HuH-7 (cell line): ENCODE data around the gene CHP1.
"Not testable (repeated sequence)": the region's sequence is repeated elsewhere in the genome, so short reads cannot be mapped to it uniquely, and the experiment has no call there.

Experiments used
- DNase-seq: peaks from one replicate; pipeline ENCODE4 v3.0.0; 2011; ENCODE audit warnings: low spot score

Gene CHP1

GRCh38 chr15:41256577-41257038 is 25.5 kb downstream of the CHP1 start:
- DNase-seq = no peak

GRCh38 chr15:41258750-41259471 is 27.8 kb downstream of the CHP1 start:
- DNase-seq = no peak

- no peak for DNase-seq
Measured at GRCh38 chr15:41259546-41260189, 28.6 kb downstream of the CHP1 start.

- not testable (repeated sequence) for DNase-seq
Measured at GRCh38 chr15:41260924-41261323, 29.9 kb downstream of the CHP1 start.

GRCh38 chr15:41262571-41262970 is 31.5 kb downstream of the CHP1 start:
- DNase-seq = no peak

DNA sequence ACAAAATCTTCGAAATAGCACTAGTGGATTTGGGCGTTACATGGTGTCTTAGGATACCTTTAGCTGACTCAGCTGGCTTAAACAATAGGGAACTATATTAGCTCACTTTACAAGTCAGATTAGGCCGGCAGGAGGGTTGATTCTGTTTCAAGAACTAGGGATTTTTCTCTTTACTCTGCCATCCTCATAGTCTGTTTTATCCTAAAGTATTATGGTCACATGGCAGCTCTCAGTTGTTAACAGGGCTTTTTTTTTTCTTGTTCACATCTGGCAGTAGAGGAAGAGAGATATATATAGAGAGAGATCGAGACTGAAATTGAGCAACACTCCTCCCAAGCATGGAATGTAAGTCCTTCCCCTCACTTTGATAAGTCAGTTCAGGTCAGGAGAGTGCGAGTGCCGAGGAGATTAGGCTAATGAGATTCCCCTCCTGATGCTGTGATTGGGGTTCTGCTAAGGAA is 32.9 kb downstream of the CHP1 start:
- DNase-seq = no peak

DNA sequence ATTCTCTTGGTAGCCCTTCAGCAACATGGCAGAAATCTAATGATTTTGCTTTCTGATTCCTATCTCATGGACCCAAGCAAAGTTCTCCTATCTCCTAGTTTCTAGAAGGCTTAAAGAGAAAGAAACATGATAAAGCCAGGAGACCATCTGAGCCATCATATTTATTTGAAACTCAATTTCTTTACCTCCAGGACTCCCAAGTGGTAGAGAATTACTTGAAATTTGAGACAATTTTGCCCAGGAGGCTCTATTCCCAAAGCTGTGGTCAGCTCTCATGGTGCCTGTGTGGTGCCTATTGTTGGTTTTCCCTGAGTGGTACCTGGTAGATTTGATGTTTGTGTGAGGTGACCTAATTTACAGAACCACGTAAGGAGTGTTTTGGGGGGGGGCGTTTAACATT is 38.8 kb downstream of the CHP1 start:
- no peak for DNase-seq

DNA sequence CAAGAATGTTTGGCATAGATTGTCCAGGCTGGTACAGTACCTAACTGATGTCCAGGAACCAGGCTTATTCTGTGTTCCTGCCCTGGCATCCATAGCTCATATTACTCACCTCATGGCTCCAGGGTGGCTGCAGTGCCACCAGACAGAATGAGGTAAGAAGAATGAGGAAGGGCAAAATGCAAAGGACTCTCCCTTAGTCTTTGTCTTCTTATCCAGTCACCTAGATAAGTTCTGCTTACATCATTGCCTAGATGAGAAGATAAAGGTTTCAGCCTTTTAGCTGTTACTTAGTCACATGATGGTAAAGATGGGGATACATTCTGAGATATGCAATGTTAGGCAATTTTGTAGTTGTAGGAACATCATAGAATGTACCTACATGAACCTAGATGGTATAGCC is 45.8 kb downstream of the CHP1 start:
- no peak for DNase-seq

DNA sequence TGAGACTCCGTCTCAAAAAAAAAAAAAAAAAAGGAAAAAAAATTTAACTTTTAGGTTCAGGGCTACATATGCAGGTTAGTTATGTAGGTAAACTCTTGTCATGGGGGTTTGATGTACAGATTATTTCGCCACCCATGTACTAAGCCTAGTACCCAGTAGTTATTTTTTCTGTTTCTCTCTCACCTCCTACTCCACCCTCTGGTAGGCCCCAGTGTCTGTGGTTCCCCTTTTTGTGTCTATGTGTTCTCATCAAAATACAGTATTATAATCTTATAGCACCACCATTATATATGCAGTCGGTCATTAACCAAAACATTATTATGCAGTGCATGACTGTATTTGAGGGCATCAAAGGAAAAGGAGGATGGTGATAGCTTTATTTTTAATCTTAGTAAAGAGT is 47.3 kb downstream of the CHP1 start:
- no peak for DNase-seq

- DNase-seq = no peak
Measured at GRCh38 chr15:41279535-41280283, 48.6 kb downstream of the CHP1 start.

DNA sequence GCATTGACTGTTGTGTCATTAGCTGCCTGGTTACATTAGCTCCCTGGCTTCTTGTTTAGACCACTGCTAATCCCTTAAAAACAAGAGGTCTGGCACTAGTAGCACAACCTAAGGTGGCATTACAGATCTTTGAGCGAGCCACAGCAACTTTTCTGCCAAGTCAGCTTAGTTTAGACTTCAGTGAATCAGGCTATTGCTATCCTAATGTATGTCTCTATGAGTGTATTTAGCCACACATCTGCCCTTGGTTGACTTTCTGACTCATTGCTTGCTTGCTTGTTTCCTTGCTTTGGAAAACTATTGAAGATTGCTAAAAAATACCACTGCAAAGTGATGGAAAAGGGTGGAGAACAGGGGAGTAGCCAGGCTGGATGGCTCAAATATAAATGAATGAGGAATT is 50.2 kb downstream of the CHP1 start:
- DNase-seq = no peak

GRCh38 chr15:41282436-41282835 is 51.4 kb downstream of the CHP1 start:
- DNase-seq = not testable (repeated sequence)

GRCh38 chr15:41282980-41283652 is 52.0 kb downstream of the CHP1 start:
- not testable (repeated sequence) for DNase-seq

GRCh38 chr15:41283653-41284426 is 52.8 kb downstream of the CHP1 start:
- DNase-seq = peak; percentile 94

GRCh38 chr15:41284427-41285177 is 53.5 kb downstream of the CHP1 start:
- DNase-seq = peak; percentile 23

DNA sequence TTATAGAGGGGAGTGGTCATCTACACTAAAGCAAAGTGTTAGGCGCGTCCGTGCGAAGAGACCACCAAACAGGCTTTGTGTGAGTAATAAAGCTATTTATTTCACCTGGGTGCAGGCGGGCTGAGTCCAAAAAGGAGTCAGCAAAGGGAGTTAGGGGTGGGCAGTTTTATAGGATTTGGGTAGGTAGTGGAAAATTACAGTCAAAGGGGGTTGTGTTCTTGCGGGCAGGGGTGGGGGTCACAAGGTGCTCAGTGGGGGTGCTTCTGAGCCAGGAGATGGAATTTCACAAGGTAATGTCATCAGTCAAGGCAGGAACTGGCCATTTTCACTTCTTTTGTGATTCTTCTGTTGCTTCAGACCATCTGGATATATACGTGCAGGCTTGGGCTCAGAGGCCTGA is 54.2 kb downstream of the CHP1 start:
- DNase-seq = no peak

DNA sequence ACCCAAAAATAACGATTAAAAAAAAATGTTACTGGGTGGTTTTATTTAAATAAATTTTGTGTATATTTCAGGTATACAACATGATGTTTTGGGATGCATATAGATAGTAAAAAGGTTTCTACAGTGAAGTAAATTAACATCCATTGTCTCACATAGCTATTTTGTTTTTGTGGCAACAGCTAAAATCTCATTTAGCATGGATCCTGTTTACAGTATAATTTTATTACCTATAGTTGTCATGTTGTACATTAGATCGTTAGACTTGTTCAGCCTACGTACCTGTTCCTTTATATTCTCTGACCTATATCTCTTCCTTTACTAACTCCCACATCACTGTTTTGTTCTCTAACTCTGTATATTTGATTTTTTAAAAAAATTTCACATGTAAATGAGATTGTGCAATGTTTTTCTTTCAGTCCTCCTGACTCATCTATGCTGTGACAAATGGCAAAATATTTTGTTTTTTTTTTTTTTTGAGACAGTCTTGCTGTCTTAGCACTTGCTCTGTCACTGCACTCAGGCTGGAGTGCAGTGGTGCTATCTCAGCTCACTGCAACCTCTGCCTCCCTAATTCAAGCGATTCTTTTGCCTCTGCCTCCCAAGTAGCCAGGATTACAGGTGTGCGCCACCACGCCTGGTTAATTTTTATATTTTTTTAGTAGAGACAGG is 55.7 kb downstream of the CHP1 start:
- no peak for DNase-seq

DNA sequence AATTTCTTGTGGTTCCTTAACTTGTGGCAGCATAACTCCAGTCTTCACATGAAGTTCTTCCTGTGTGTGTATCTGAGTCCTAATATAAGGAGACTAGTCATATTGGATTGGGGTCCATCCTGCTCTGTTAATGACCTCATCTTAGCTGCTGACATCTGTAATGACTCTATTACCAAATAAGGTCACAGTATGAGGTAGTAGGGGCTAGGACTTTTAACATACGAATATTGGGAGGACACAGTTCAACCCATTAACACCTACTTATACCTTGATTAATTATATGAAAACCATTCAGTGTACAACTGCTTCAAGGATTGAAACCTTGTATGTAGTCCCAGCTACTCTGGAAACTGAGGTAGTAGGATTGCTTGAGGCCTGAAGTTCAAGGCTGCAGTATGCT is 57.4 kb downstream of the CHP1 start:
- no peak for DNase-seq

- DNase-seq = no peak
Measured at GRCh38 chr15:41289953-41290352, 58.9 kb downstream of the CHP1 start.

GRCh38 chr15:41291065-41291631 is 60.1 kb downstream of the CHP1 start:
- no peak for DNase-seq
